Natural killer cell treated with Interleukin-12 subunit alpha and Interleukin-12 subunit beta and Interleukin-15 and Interleukin-18, amount 100 ng/mL, for 72 hours (primary cell): ENCODE results near the gene ANO3. TPM values are rescaled to one million over a fixed set of nuclear protein-coding genes. Genes with fewer than 3 reads are reported as not detected.
"Not testable (repeated sequence)": the region's sequence is repeated elsewhere in the genome, so short reads cannot be mapped to it uniquely, and the experiment has no call there.

Experiments used
- ATAC-seq, 2 donors: fragments of 150-1000 bp; cut with Tn5 transposase in 1 of 2; sonication (Bioruptor Pico), chemical (Tn5 transposase) in 1 of 2; 2 replicates each; pipeline ENCODE4 v1.10.0; 2021
- DNase-seq: peaks from one replicate; pipeline ENCODE4 v3.0.0; 2022; ENCODE audit warnings: low spot score
- H3K27ac Mint-ChIP-seq, 2 donors: 1 replicate in 1 of 2; 2 replicates in 1 of 2; pipeline ENCODE4 v1.8.0; 2022; ENCODE audit warnings: mixed read lengths in 2 of 2, mild to moderate bottlenecking in 1 of 2, moderate library complexity in 1 of 2
- H3K27me3 Mint-ChIP-seq, 2 donors: 1 replicate in 1 of 2; 2 replicates in 1 of 2; pipeline ENCODE4 v1.8.0; 2022; ENCODE audit warnings: mixed read lengths in 2 of 2
- H3K36me3 Mint-ChIP-seq: one replicate; pipeline ENCODE4 v1.8.0; 2022; ENCODE audit warnings: mixed read lengths
- H3K4me1 Mint-ChIP-seq, 2 donors: 1 replicate in 1 of 2; 2 replicates in 1 of 2; pipeline ENCODE4 v1.8.0; 2022; ENCODE audit warnings: low read depth in 2 of 2, mixed read lengths in 2 of 2, mild to moderate bottlenecking in 1 of 2
- H3K4me3 Mint-ChIP-seq: one replicate; pipeline ENCODE4 v1.8.0; 2022; ENCODE audit warnings: mixed read lengths
- H3K9me3 Mint-ChIP-seq: 2 replicates; pipeline ENCODE4 v1.8.0; 2022; ENCODE audit warnings: mixed read lengths
- total RNA-seq, 2 donors: library from RNA; stranded (reverse); gene quantifications; one replicate each; pipeline ENCODE4 v1.2.3, GENCODE V29; 2022

Gene ANO3
- total RNA-seq, 2 donors from 2014 or later, result not detected

- no peak for DNase-seq
- ATAC-seq, result no peak
Measured at GRCh38 chr11:26620282-26621045, 288.5 kb downstream of the ANO3 start.

GRCh38 chr11:26621132-26621531 is 289.2 kb downstream of the ANO3 start:
- Mint-ChIP-seq H3K4me3 (no peak overlapping the region), H3K4me1 (no peaks in the 10 kb centered on the region), H3K36me3 (no peaks in the 10 kb centered on the region), H3K27me3 (no peaks in the 10 kb centered on the region), H3K27ac (no peak overlapping the region), H3K9me3 (no peaks in the 10 kb centered on the region)
- DNase-seq, result no peak
- ATAC-seq, result no peak

More at GRCh38 chr11:26620282-26621045, 288.5 kb downstream of the ANO3 start:
- H3K4me3 Mint-ChIP-seq, result no peak overlapping the region
- H3K4me1 Mint-ChIP-seq, result no peaks in the 10 kb centered on the region
- H3K27ac Mint-ChIP-seq, result no peak overlapping the region
- H3K9me3 Mint-ChIP-seq, result no peaks in the 10 kb centered on the region
- no peaks in the 10 kb centered on the region for H3K27me3 Mint-ChIP-seq
- H3K36me3 Mint-ChIP-seq, result no peaks in the 10 kb centered on the region

GRCh38 chr11:26622181-26622580 is 290.3 kb downstream of the ANO3 start:
- H3K9me3 Mint-ChIP-seq, result peaks cover 1% of the 10 kb centered on the region
- H3K27ac Mint-ChIP-seq, result no peak overlapping the region
- H3K27me3 Mint-ChIP-seq, result no peaks in the 10 kb centered on the region
- H3K4me1 Mint-ChIP-seq, result no peaks in the 10 kb centered on the region
- H3K36me3 Mint-ChIP-seq, result no peaks in the 10 kb centered on the region
- H3K4me3 Mint-ChIP-seq, result no peak overlapping the region
- ATAC-seq, result no peak
- no peak for DNase-seq

- peaks cover 3% of the 10 kb centered on the region for H3K9me3 Mint-ChIP-seq
- DNase-seq (no peak), ATAC-seq (no peak)
- H3K27me3 Mint-ChIP-seq, result no peaks in the 10 kb centered on the region
- no peak overlapping the region for H3K27ac Mint-ChIP-seq
- no peaks in the 10 kb centered on the region for H3K36me3 Mint-ChIP-seq
- H3K4me3 Mint-ChIP-seq, result no peak overlapping the region
- H3K4me1 Mint-ChIP-seq, result no peaks in the 10 kb centered on the region
Measured at GRCh38 chr11:26623076-26623659, 291.2 kb downstream of the ANO3 start.

- H3K9me3 Mint-ChIP-seq, result peaks cover 3% of the 10 kb centered on the region
Measured at GRCh38 chr11:26626346-26626745, 294.4 kb downstream of the ANO3 start.

GRCh38 chr11:26632691-26633159 is 300.8 kb downstream of the ANO3 start:
- Mint-ChIP-seq H3K9me3 (peaks cover 5% of the 10 kb centered on the region), H3K4me3 (no peak overlapping the region), H3K4me1 (no peaks in the 10 kb centered on the region), H3K27me3 (no peaks in the 10 kb centered on the region), H3K27ac (no peak overlapping the region), H3K36me3 (no peaks in the 10 kb centered on the region)
- no peak for ATAC-seq
- no peak for DNase-seq

More at GRCh38 chr11:26626346-26626745, 294.4 kb downstream of the ANO3 start:
- Mint-ChIP-seq H3K36me3 (no peaks in the 10 kb centered on the region), H3K4me3 (no peak overlapping the region), H3K4me1 (no peaks in the 10 kb centered on the region), H3K27me3 (no peaks in the 10 kb centered on the region), H3K27ac (no peak overlapping the region)
- no peak for ATAC-seq
- no peak for DNase-seq

GRCh38 chr11:26643314-26643713 is 311.4 kb downstream of the ANO3 start:
- ATAC-seq, H3K4me3 Mint-ChIP-seq, H3K9me3 Mint-ChIP-seq, H3K36me3 Mint-ChIP-seq, H3K4me1 Mint-ChIP-seq, DNase-seq, H3K27ac Mint-ChIP-seq, H3K27me3 Mint-ChIP-seq: not testable (repeated sequence)

GRCh38 chr11:26649884-26650283 is 318.0 kb downstream of the ANO3 start:
- H3K36me3 Mint-ChIP-seq, result no peaks in the 10 kb centered on the region
- H3K27me3 Mint-ChIP-seq, result no peaks in the 10 kb centered on the region
- no peaks in the 10 kb centered on the region for H3K9me3 Mint-ChIP-seq
- DNase-seq, result no peak
- no peak for ATAC-seq
- no peak overlapping the region for H3K4me3 Mint-ChIP-seq
- no peak overlapping the region for H3K27ac Mint-ChIP-seq
- no peaks in the 10 kb centered on the region for H3K4me1 Mint-ChIP-seq

- no peaks in the 10 kb centered on the region for H3K9me3 Mint-ChIP-seq
- H3K27ac Mint-ChIP-seq, result no peak overlapping the region
- ATAC-seq (no peak), DNase-seq (no peak)
- H3K4me1 Mint-ChIP-seq, result no peaks in the 10 kb centered on the region
- H3K4me3 Mint-ChIP-seq, result no peak overlapping the region
- no peaks in the 10 kb centered on the region for H3K36me3 Mint-ChIP-seq
- H3K27me3 Mint-ChIP-seq, result no peaks in the 10 kb centered on the region
Measured at GRCh38 chr11:26651916-26652315, 320.0 kb downstream of the ANO3 start.

GRCh38 chr11:26655287-26655686 is 323.4 kb downstream of the ANO3 start:
- Mint-ChIP-seq H3K4me3 (no peak overlapping the region), H3K4me1 (no peaks in the 10 kb centered on the region), H3K27ac (no peak overlapping the region), H3K36me3 (no peaks in the 10 kb centered on the region), H3K9me3 (no peaks in the 10 kb centered on the region), H3K27me3 (no peaks in the 10 kb centered on the region)
- ATAC-seq, result no peak
- DNase-seq, result no peak

GRCh38 chr11:26662916-26663315 is 331.0 kb downstream of the ANO3 start:
- ATAC-seq (no peak), DNase-seq (no peak)
- H3K27me3 Mint-ChIP-seq, result no peaks in the 10 kb centered on the region
- peaks cover 4% of the 10 kb centered on the region for H3K9me3 Mint-ChIP-seq
- H3K4me3 Mint-ChIP-seq, result no peak overlapping the region
- no peaks in the 10 kb centered on the region for H3K36me3 Mint-ChIP-seq
- no peak overlapping the region for H3K27ac Mint-ChIP-seq
- no peaks in the 10 kb centered on the region for H3K4me1 Mint-ChIP-seq

GRCh38 chr11:26665036-26665435 is 333.1 kb downstream of the ANO3 start:
- Mint-ChIP-seq H3K27me3 (no peaks in the 10 kb centered on the region), H3K4me1 (no peaks in the 10 kb centered on the region), H3K36me3 (no peaks in the 10 kb centered on the region), H3K27ac (no peak overlapping the region), H3K9me3 (peaks cover 8% of the 10 kb centered on the region), H3K4me3 (no peak overlapping the region)
- ATAC-seq (no peak), DNase-seq (no peak)

- no peaks in the 10 kb centered on the region for H3K4me1 Mint-ChIP-seq
Measured at GRCh38 chr11:26665946-26666345, 334.0 kb downstream of the ANO3 start.

GRCh38 chr11:26675233-26675928 is 343.5 kb downstream of the ANO3 start:
- H3K4me3 Mint-ChIP-seq, result no peak overlapping the region
- ATAC-seq (no peak), DNase-seq (no peak)
- H3K27me3 Mint-ChIP-seq, result no peaks in the 10 kb centered on the region
- peaks cover 6% of the 10 kb centered on the region for H3K9me3 Mint-ChIP-seq
- H3K27ac Mint-ChIP-seq, result no peak overlapping the region
- H3K4me1 Mint-ChIP-seq, result no peaks in the 10 kb centered on the region
- no peaks in the 10 kb centered on the region for H3K36me3 Mint-ChIP-seq

More at GRCh38 chr11:26665946-26666345, 334.0 kb downstream of the ANO3 start:
- Mint-ChIP-seq H3K27me3 (no peaks in the 10 kb centered on the region), H3K36me3 (no peaks in the 10 kb centered on the region), H3K27ac (no peak overlapping the region), H3K4me3 (no peak overlapping the region), H3K9me3 (peaks cover 8% of the 10 kb centered on the region)
- no peak for ATAC-seq
- DNase-seq, result no peak
